C4-2B (cell line): ENCODE results near the gene LRRC46.

Experiments used
- H3K27ac ChIP-seq: fragments of 450-650 bp; 2 replicates; pipeline ENCODE4 v1.5.1; 2017
- CTCF ChIP-seq: fragments of 450-650 bp; conservative IDR thresholded peaks from 2 replicates; pipeline ENCODE4 v1.5.1; 2017; ENCODE audit warnings: mild to moderate bottlenecking
- ZFX ChIP-seq: fragments of 450-650 bp; IDR thresholded peaks from 2 replicates; pipeline ENCODE4 v1.6.1; 2017

Gene LRRC46

GRCh38 chr17:47836601-47837000, 5.1 kb downstream of the LRRC46 start:
- H3K27ac ChIP-seq, result no peak overlapping the region
- no peak for TF ChIP-seq ZFX
- no peak for TF ChIP-seq CTCF

- no peak overlapping the region for H3K27ac ChIP-seq
- TF ChIP-seq CTCF (no peak), ZFX (no peak)
Observed at GRCh38 chr17:47837401-47838039, 6.0 kb downstream of the LRRC46 start.

GRCh38 chr17:47838636-47839035, 7.2 kb downstream of the LRRC46 start:
- TF ChIP-seq CTCF (no peak), ZFX (no peak)

GRCh38 chr17:47839071-47839470, 7.6 kb downstream of the LRRC46 start:
- TF ChIP-seq CTCF (no peak), ZFX (no peak)
- H3K27ac ChIP-seq, result no peak overlapping the region

More at GRCh38 chr17:47838636-47839035, 7.2 kb downstream of the LRRC46 start:
- H3K27ac ChIP-seq, result no peak overlapping the region

- no peak for TF ChIP-seq CTCF
- no peak for TF ChIP-seq ZFX
- peak overlapping the region; percentile 84 for H3K27ac ChIP-seq
Observed at GRCh38 chr17:47840001-47840741, 8.7 kb downstream of the LRRC46 start.

GRCh38 chr17:47840742-47841487, 9.4 kb downstream of the LRRC46 start, which contains the start of gene SCRN2:
SCRN2 (minus strand) TSS chr17:47841273; CDS start chr17:47840843, 430 bp downstream.
- TF ChIP-seq CTCF, result peak; percentile 99
- peak; percentile 45; the same call in 1 of the 2 replicates for TF ChIP-seq ZFX
- peak within 1 kb of the TSS; percentile 84 for H3K27ac ChIP-seq
